GM23338 (cell line): Measurements from ENCODE around the gene HEY2.

Experiments used
- CREB1 ChIP-seq: fragments of 250-450 bp; sonication (Bioruptor Pico); IDR thresholded peaks from 2 replicates; pipeline ENCODE4 v1.5.0; 2020; ENCODE audit warnings: low read depth, mild to moderate bottlenecking, moderate library complexity
- CTCF ChIP-seq, 2 experiments: fragments of 200-600 bp in 1 of 2; sonication (generic) in 1 of 2; conservative IDR thresholded peaks; 2 replicates each; pipeline versions ENCODE4 v1.5.1 to v1.6.1; 2016 to 2017; ENCODE audit warnings: antibody characterized with exemption in 2 of 2, low read depth in 2 of 2, mild to moderate bottlenecking in 2 of 2, moderate library complexity in 1 of 2
- EZH2 ChIP-seq: fragments of 200-600 bp; sonication (generic); IDR thresholded peaks from one replicate; pipeline ENCODE4 v1.8.0; 2017; ENCODE audit warnings: antibody characterized with exemption, mild to moderate bottlenecking, low read depth; ENCODE audit not compliant: unreplicated experiment
- EZH2phosphoT487 ChIP-seq: fragments of 200-600 bp; sonication (generic); IDR thresholded peaks from one replicate; pipeline ENCODE4 v1.8.1; 2018; ENCODE audit warnings: antibody characterized with exemption; ENCODE audit not compliant: unreplicated experiment
- POLR2AphosphoS5 ChIP-seq: IDR thresholded peaks from 2 replicates; pipeline ENCODE4 v1.6.1; 2016; ENCODE audit warnings: antibody characterized with exemption, low read depth
- REST ChIP-seq: IDR thresholded peaks from one replicate; pipeline ENCODE4 v1.6.1; 2018; ENCODE audit warnings: antibody characterized with exemption; ENCODE audit not compliant: unreplicated experiment
- STAT1 ChIP-seq: IDR thresholded peaks from one replicate; pipeline ENCODE4 v1.6.1; 2016; ENCODE audit warnings: antibody characterized with exemption; ENCODE audit not compliant: unreplicated experiment

GRCh38 chr6:125729983-125730382, 19.4 kb upstream of the HEY2 start:
- no peak for TF ChIP-seq CTCF (conservative IDR thresholded peaks at IDR 0.05; ENCODE audit: low read depth in 2 of 2)
- no peak for TF ChIP-seq REST
- no peak for TF ChIP-seq POLR2AphosphoS5
- TF ChIP-seq EZH2, result no peak
- TF ChIP-seq CREB1, result no peak
- TF ChIP-seq STAT1, result no peak
- no peak for TF ChIP-seq EZH2phosphoT487
